Lower lobe of right lung (tissue), 2 donors: Measurements from ENCODE around the gene CD4. TPM values are rescaled to one million over a fixed set of nuclear protein-coding genes. Genes with fewer than 3 reads are reported as not detected.

Source experiments
- ATAC-seq, 2 donors: fragments of 200-7000 bp; cut with Tn5 transposase; one replicate each; pipeline ENCODE4 v1.9.1; 2020 to 2022; ENCODE audit warnings: mild to moderate bottlenecking in 2 of 2, moderate library complexity in 2 of 2
- DNase-seq: peaks from one replicate; pipeline ENCODE4 v3.0.0-alpha.2; 2020
- H3K27ac ChIP-seq: fragments of 200-600 bp; one replicate; pipeline ENCODE4 v1.8.0; 2022
- H3K27me3 ChIP-seq: fragments of 200-600 bp; one replicate; pipeline ENCODE4 v1.8.0; 2022; ENCODE audit warnings: low read depth
- H3K36me3 ChIP-seq: fragments of 200-600 bp; one replicate; pipeline ENCODE4 v1.8.0; 2022; ENCODE audit warnings: mild to moderate bottlenecking
- H3K4me1 ChIP-seq: fragments of 200-600 bp; one replicate; pipeline ENCODE4 v1.8.0; 2022
- H3K4me3 ChIP-seq: fragments of 200-600 bp; one replicate; pipeline ENCODE4 v1.8.0; 2022; ENCODE audit warnings: mild to moderate bottlenecking
- H3K9me3 ChIP-seq: fragments of 200-600 bp; one replicate; pipeline ENCODE4 v1.8.0; 2022
- CTCF ChIP-seq: fragments of 200-600 bp; IDR thresholded peaks from one replicate; pipeline ENCODE4 v1.8.0; 2022; ENCODE audit warnings: antibody characterized with exemption, mild to moderate bottlenecking
- intact Hi-C: fragments of 100-400 bp; cut with DNase I; formaldehyde crosslinking; loops from one replicate; pipeline ENCODE4 v1.11.0; 2022
- total RNA-seq: library from RNA; stranded (reverse); fragmentation: NEBNext Ultra II Directional; extraction: Animal tissue kit (Norgen Biotek cat#: 25700); gene quantifications from one replicate; pipeline ENCODE4 v1.2.1, GENCODE V29; 2021
- donor health status: DM: no; HTN: yes; CAD: no; lungs with severe emphysema.

The CD4 gene
- total RNA-seq, 1 donor from 2014 or later: 80.3 TPM

- H3K27ac ChIP-seq: no peak overlapping the region
- ATAC-seq (no peak), DNase-seq (no peak)
Measured at GRCh38 chr12:6770094-6770493, 19.2 kb upstream of the CD4 start.

GRCh38 chr12:6770600-6770999 lies 18.7 kb upstream of the CD4 start:
- no peak for DNase-seq
- Histone ChIP-seq H3K36me3 (peaks cover 21% of the 10 kb centered on the region), H3K4me3 (no peak overlapping the region), H3K27ac (no peak overlapping the region), H3K4me1 (peaks cover 45% of the 10 kb centered on the region), H3K27me3 (no peaks in the 10 kb centered on the region), H3K9me3 (no peaks in the 10 kb centered on the region)
- no peak for TF ChIP-seq CTCF
- intact Hi-C loops: no loop called here
- no peak for ATAC-seq

More at GRCh38 chr12:6770094-6770493, 19.2 kb upstream of the CD4 start:
- peaks cover 21% of the 10 kb centered on the region for H3K36me3 ChIP-seq
- no peaks in the 10 kb centered on the region for H3K9me3 ChIP-seq
- no peaks in the 10 kb centered on the region for H3K27me3 ChIP-seq
- no peak for TF ChIP-seq CTCF
- H3K4me1 ChIP-seq: peaks cover 50% of the 10 kb centered on the region
- intact Hi-C loops: no loop called here
- H3K4me3 ChIP-seq: no peak overlapping the region

- Histone ChIP-seq H3K9me3 (no peaks in the 10 kb centered on the region), H3K36me3 (peaks cover 21% of the 10 kb centered on the region), H3K27ac (peak overlapping the region; percentile 9), H3K27me3 (no peaks in the 10 kb centered on the region), H3K4me1 (peaks cover 41% of the 10 kb centered on the region), H3K4me3 (no peak overlapping the region)
- DNase-seq (no peak), ATAC-seq (no peak)
- TF ChIP-seq CTCF: no peak
- intact Hi-C loops: no loop called here
Measured at GRCh38 chr12:6771091-6771495, 18.2 kb upstream of the CD4 start.

GRCh38 chr12:6771509-6772330 lies 17.6 kb upstream of the CD4 start:
- ATAC-seq: no peak
- H3K27ac ChIP-seq: peak overlapping the region; percentile 9

GRCh38 chr12:6772331-6772695 lies 17.0 kb upstream of the CD4 start, which contains the start of gene LAG3:
Gene LAG3 (plus strand): TSS chr12:6772520. CDS start chr12:6772853, 333 bp downstream.
- Histone ChIP-seq H3K36me3 (peaks cover 21% of the 10 kb centered on the region), H3K27me3 (no peaks in the 10 kb centered on the region), H3K9me3 (no peaks in the 10 kb centered on the region), H3K27ac (peak within 1 kb of the TSS; percentile 18), H3K4me3 (peak within 1 kb of the TSS; percentile 30), H3K4me1 (peaks cover 41% of the 10 kb centered on the region)
- no peak for DNase-seq
- ATAC-seq: no peak
- intact Hi-C loops: no loop called here
- no peak for TF ChIP-seq CTCF

More at GRCh38 chr12:6771509-6772330, 17.6 kb upstream of the CD4 start:
- intact Hi-C loops: no loop called here
- no peak overlapping the region for H3K4me3 ChIP-seq
- no peak for DNase-seq
- peaks cover 41% of the 10 kb centered on the region for H3K4me1 ChIP-seq
- no peaks in the 10 kb centered on the region for H3K27me3 ChIP-seq
- H3K9me3 ChIP-seq: no peaks in the 10 kb centered on the region
- no peak for TF ChIP-seq CTCF
- H3K36me3 ChIP-seq: peaks cover 21% of the 10 kb centered on the region
